HG03520 (cell line): Measurements from ENCODE around the gene TSPAN13.
"Not testable (repeated sequence)": the region's sequence is repeated elsewhere in the genome, so short reads cannot be mapped to it uniquely, and the experiment has no call there.

Source experiments
- ATAC-seq: cut with Tn5 transposase; IDR thresholded peaks from one replicate; pipeline ENCODE4 v1.9.1; 2021; ENCODE audit warnings: mild to moderate bottlenecking, moderate library complexity; ENCODE audit not compliant: unreplicated experiment

Gene TSPAN13

DNA sequence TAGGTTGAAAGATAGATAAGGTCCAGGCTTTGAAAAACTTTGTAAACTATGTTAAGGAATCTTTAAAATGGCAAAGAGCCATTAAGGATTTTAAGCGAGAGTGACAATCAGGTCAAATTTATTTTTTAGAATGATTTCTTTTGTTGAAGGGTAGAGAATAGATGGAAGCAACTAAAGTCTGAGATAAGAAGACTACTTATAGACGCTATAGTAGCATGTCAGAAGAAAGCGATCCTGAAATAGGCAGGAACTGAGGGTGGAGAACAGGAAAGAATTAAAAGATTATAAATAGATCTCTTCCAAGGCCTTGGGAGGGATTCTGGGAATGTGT, 13.0 kb upstream of the TSPAN13 start:
- no peak for ATAC-seq

DNA sequence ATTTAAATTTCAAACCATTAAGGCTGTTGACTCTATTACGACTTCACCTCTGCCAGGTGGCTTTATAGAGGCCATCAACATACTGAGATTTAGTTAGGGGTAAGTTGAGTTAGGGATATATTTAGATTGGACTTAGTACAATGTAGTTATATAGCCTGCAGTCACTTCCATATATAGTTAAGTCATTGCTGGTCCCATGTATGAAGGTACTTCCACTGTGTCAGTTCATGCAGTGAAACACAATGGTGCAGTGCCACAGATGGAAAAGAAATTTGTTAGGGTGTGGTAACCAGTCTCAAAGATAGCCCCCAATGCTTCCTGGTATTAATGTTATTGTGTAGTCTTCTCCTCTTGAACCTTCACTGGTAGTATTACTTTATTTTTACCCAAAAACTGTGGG, 12.6 kb upstream of the TSPAN13 start:
- no peak for ATAC-seq

DNA sequence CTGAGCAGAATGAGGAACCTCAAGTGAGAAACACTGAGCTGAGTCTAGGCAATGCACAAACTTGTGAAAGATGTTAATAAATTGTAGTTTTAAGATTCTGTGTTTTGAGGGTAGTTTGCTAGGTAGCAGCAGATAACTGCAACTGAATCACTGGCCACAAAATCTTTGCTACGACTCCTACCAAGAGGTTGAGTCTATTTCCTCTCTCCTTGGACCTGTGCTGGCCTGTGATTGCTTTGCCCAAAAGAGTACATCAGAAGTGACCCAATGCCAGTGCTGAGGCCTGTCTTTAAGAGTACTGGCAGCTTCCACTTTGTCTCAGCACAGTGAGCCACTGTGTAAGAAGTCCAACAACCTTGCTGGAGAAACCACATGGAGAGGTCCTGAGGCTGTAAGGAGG, 11.9 kb upstream of the TSPAN13 start:
- ATAC-seq: no peak

DNA sequence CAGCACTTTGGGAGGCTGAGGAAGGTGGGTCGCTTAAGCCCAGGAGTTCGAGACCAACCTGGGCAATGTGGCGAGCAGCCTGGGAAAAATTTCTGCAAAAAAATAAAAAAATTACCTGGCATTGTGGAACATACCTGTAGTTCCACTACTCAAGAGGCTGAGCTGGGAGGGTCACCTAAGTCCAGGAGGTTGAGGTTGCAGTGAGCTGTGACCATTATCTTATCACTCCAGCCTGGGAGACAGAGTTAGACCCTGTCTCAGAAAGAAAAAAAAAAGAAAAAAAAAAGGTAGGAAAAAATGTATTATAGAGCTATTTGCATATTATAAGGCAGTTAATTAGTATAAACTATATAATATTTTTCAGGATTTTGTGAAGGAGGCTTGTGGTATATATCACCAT, 11.0 kb upstream of the TSPAN13 start:
- ATAC-seq: no peak

DNA sequence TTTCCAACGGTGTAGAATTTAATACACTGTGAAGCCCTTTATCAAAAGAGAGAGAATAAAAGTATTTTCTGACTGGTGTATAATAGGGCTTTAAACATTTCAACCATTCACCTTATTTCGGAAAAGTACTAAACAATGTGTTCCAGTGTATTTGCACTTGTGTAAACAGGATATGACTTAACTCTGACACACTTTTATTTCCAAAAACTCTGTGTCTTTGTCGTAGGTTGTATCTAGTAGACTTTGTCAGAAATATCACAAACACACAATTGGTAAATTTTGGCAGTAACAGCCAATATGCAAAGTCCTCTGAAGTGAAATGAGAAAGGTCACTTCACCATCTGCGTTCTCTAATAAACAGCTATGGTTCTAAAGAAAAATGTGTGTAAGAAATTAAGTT, 10.3 kb upstream of the TSPAN13 start:
- no peak for ATAC-seq

DNA sequence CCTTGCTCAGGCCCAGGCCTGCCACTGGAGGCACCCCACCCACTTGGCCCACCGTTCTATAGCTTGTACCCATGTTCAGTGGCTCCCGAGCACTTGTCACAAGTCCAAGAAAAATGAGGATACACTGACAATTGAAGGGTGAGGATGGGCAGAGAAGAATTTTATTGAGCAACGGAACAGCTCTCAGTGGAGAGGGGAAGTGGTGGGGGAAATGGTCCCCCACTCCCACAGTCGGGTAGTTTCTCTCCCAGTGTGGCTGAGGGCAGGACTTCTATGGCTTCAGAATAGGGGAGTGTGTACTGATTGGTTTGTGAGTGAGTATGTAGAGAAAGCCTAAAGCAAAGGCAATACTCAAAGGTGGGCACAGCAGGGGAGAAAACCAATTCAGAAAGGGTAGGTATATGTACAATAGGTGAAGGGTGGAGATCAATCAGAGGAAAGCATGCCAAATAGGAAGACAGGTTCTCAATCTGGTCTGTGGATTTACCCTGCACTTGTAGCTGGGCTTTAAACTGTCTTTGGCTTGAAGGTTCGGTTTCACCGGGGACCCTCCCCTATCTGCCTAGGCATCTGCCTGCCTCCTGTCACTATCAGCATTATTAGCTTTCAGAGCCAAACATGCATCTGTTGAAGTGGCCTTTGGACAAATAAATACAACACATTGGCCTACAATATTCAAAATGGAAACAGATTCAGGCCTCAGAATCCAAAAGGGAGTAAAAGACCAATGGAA, 8.9 kb upstream of the TSPAN13 start:
- ATAC-seq: no peak

DNA sequence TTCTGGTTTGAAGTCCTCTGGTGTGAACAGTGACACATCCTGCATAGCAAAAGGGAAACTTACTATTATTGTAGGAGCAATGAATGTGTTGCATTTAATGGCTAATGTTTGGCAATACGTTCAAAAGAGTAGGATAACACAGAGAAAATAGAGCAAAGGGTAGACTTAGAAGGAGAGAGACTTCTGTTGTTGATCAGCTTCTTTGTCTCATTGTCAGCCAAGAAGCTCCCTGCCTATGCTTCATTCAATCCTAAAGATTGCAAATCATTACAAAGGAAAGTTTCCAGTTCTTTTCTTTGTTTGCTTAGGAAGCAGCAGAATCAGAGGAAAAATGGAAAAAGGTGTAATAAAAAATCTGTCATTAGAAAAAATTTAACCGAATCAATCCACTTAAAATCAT, 7.9 kb upstream of the TSPAN13 start:
- ATAC-seq: no peak

DNA sequence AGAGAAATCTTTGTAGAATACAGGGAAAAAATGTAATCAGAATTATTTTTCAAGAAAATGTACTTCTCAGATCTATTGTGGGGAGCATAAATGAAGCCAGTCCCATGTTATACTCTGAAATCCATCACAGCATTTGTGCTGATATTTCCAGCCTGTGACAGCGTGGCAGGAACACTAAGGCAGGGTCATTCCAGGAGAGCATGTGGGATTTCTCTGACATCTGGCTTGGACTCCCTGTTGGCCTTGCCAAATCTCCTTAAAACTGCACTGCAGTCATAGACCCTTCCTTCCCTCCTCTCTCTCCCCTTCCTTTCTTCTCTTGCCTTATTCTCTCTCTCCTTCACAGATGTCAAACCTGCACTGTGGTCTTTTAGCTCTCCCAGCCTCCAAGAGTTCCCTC, 6.5 kb upstream of the TSPAN13 start:
- no peak for ATAC-seq

DNA sequence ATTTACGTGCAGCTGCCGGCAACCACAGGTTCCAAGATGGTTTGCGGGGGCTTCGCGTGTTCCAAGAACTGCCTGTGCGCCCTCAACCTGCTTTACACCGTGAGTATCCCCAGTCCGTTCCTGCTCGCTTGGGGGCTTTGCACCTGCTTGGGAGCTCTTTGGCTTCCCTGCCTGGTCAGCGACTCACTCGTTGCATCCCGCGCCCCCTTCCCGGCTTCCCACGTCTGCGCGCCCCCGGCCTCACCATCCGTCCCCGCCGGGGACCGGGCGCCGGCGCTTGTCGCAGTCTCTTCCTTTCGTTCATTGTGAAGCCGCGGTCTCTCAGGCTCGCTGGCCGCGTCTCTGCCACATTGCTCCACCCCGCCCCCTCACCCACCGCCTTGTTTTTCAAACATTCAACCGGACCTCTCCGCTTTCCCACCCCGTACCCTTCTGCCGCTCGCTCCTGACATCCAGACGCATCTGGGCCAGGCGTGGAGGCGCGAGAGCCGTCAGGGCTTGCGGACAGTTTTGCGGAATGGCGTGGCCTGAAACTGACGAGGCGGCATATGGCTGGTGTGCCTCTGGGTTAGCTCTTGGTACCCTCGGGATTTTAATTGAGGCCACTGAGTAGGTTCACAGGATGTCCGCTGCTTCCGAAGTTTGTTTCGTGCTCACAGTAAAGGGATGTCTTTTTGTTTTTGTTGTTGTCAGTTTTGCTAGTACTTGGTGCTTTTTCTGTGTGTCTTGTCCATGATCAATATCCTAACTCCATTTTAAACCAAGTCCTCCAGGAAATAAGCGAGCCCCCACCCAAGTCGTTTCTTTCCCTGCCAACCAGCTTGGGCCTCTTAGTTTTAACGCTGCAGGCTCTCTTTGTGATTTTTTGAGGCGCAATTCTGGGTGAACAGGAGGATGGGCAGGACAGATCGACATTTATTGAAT, 639 bp downstream of the TSPAN13 start:
- ATAC-seq: peak; percentile 13

DNA sequence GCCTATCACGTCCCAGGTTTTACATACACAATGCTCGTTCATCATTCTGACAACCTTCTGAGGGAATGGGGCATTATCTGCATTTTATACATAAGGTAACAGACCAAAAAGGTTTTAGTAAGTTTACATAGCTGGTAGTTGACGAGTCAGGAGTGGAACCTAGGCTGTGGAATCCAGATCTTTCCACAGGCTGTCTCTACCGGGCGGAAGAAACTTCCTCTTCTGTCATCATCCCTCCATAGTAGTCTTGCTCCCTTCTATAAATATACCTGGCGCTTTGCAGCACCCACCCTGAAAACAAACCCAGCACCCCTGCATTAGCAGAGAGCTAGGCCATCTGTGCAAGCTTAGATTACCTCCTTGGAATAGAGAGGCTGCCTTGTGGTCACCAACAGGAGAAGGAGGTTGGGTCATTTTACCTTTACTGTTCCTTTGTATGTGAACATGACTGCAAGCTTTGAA, 1.3 kb downstream of the TSPAN13 start:
- ATAC-seq: no peak

DNA sequence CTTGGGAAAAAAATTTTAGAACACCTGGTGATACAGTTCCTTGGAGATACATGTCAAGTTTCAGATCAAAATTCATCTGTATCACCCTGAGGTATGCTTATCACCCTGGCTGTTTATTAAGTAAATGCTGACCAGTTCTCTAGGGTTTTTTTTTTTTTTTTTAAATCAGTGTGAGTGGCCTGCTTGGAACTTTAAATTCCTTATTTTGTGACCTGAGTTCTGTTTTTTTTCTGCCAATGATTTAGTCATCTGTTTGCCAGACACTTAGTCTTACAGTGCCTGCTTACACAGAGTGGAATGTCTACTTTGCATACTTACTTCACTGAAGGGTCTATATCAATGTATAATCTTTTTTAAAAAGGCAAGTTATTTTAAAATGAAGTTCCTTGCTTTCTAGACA, 1.8 kb downstream of the TSPAN13 start:
- no peak for ATAC-seq

DNA sequence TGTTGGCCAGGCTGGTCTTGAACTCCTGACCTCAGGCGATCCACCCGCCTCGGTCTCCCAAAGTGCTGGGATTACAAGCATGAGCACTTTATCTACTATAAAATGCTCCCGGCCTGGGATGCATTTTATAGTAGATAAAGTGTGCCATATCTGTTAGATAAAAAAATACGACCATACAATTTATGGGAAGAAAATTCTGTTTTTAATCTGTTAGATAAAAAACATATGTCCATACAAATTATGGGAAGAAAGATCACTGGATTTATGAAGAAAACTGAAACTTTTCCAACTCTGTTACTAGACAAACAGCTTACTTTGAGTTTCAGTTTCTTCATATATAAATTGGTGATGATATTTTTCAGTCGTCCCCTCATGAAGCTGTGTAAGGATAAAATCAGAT, 4.5 kb downstream of the TSPAN13 start:
- no peak for ATAC-seq

DNA sequence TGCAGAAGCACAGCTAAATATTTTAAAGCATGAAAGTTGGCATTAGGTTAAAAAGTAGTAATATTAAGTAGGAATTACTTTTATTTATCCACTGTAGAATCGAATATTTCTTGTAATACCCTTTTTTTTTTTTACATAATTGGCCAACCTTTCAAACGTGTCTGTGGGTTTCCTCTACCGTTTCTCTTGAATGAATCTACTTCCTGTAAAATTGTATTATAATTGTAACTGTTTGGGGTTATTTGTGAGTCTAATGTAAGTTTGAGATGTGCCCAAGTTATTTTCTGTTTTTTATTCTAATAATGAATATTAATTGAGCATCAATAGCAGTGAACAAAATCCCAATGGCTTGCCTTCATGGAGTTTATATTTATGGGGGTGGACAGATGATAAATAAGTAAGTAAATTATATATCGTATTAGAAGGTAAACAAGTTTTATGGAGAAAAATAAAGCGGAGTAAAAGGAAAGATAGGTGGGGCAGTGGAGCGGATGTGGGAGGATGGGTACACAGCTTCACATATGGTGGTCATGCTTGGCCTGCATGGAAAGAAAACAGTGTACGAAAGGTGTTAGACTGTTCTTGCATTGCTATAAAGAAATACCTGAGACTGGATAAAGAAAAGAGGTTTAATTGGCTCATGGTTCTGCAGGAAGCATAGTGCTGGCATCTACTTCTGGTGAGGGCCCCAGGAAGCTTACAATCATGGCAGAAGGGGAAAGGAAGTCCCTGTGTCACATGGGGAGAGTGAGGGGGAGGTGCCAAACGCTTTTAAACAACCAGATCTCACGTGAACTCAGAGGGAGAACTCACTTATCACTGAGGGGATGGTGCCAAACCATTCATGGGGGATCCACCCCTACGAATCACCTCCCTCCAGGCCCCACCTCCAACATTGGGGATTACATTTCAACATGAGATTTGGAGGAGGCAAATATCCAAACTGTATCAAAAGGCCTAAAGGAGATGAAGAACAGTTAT, 5.4 kb downstream of the TSPAN13 start:
- no peak for ATAC-seq

DNA sequence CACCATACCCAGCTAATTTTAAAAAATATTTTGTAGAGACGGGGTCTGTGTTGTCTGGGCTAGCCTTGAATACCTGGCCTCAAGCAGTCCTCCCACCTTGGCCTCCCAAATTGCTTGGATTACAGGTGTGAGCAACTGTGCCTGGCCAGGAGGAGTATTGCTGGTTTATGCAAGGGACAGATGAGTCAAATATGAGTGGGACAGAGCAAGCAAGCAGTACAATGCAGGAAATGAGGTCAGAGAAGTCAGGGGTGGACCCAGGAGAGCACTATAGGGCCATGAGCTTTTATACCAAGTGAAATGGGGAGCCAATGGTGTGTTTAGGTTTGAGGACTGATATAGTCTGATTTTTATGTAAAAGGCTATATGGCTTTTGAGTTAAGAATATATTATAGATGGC, 6.3 kb downstream of the TSPAN13 start:
- no peak for ATAC-seq

DNA sequence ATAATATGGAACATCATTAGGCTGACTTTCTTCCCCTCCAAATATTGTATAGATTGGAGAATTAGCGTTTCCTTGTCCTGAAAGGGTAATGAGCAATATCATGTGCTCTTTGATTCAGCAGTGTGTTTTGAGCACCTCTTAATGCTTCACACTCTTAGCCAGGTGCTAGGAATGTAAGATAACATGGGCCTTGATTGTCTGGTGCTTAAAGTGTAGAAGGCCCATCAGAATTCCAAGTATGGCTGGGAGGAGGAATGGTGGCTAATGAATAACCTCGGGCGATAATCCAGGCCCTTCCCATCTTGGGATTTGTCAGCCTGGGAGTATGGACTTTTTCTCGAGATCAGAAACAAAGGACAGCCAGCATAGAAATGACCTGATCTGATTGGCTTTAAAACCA, 8.6 kb downstream of the TSPAN13 start:
- no peak for ATAC-seq

DNA sequence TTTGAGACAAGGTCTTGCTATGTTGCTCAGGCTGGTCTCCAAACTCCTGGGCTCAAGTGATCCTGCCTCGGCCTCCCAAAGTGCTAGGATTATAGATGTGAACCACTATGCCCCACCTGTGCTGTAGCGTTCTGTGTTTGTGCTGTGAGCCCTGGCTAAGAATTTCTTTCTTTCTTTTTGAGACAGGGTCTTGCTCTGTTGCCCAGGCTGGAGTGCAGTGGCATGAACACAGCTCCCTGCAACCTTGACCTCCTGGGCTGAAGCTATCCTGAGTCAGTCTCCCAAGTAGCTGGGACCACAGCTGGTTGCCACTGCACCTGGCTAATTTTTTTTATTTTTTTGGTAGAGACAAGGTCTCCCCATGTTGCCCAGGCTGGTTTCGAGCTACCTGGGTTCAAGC, 11.4 kb downstream of the TSPAN13 start:
- no peak for ATAC-seq

DNA sequence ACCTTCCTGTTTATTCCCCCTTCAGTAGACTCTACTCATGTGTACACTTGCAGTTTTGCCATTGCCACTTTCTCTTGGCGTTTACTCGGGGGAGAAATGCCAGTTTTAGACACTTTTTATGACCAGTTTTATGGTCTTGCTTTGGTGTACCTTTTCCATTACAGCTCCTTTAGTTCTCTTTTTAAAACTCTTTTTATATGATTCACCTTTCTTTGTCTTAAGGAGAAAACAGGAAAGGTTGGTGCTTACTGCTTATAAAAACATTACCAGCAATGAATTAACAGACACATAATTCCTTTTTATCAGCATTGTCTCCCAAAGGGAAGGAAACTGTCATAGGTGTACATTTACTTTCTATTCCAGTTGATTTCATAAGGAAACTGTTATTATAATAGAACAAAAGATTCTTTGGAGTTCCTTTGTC, 11.9 kb downstream of the TSPAN13 start:
- ATAC-seq: no peak

DNA sequence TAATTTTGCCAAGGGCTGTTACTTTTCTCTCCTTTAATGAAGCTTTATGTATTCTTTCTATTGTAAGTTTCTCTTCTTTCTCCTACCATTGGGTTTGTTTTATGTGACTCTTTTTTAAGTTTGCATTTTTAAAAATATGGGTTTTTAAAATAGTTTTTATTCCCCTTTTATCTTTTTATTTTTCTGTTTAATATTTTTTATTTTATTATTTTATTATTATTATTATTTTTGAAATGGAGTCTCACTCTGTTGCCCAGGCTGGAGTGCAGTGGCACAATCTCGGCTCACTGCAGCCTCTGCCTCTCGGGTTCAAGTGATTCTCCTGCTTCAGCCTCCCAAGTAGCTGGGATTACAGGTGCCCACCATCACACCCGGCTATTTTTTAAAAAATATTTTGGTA, 16.4 kb downstream of the TSPAN13 start:
- not testable (repeated sequence) for ATAC-seq

DNA sequence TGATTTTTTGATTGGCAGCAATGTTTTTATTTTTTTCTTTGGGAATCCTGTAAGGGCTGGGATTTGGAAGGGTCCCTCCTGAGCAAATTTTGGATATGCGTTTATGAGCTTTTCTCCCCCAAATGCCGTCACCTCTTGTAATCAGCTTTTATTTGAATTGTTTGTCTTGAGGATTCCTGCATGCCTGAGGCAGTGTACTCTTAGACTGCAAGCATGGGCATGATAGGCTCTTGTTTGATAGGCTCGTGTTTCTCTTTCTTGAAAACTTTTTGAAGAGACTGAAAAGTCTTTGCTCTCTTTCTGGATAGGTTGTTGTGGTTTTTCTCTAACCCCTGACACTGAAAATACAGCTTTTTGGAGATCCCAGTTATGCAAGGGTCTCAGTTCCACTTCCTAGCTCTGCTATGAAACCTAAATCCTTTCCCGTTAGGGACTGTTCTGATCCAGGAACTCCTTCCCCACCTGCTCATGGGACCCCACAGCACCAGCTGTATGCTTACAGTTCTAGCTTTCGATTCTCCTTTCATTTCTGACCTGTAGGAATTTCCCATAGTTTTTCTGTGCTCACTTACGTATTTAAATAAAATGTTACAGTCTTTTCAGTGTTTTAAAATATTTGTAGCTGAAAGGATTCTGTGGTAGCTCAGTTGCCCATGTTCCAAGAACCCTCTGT, 17.2 kb downstream of the TSPAN13 start:
- ATAC-seq: no peak

DNA sequence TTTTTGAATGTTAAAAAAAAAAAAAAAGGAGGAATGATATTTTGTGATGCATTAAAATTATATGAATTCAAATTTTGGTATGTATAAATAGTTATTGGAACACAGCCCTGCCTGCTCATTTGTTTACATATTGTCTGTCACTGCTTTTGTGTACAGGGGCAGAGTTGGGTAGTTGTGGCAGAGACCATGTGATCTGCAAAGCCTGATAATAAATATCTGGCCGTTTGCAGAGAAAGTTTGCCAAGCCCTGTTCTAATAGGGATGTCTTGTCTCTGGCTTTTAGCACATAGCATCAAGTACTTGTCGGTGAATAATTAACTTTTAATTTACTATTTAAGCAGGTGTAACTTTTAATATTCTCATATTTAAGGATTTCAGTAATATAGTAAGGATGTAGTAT, 19.8 kb downstream of the TSPAN13 start:
- ATAC-seq: no peak

DNA sequence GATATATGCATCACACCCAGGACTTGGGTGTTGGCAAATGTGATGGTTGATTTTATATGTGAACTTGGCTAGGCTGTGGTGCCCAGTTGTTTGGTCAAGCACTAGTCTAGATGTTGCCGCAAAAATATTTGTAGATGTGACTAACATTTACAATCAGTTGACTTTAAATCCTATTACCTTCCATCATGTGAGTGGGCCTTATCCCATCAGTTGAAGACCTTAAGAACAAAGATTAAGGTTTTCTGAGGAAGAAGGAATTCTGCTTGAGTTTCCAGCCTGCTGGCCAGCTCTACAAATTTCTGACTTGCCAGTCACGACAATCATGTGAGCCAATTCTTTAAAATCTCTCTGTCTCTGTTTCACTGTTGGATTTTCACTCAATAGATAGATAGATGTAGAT, 20.3 kb downstream of the TSPAN13 start:
- no peak for ATAC-seq
